ENCODE measurements around the gene SHH.
"Not testable (repeated sequence)": the region's sequence is repeated elsewhere in the genome, so short reads cannot be mapped to it uniquely, and the experiment has no call there.

The SHH gene

GRCh38 chr7:155818820-155819168 is 6.5 kb upstream of the SHH start:
- no peak for DNase-seq

- no peak for DNase-seq
Observed at GRCh38 chr7:155818154-155818819, 6.0 kb upstream of the SHH start.

GRCh38 chr7:155817515-155817914 is 5.3 kb upstream of the SHH start:
- not testable (repeated sequence) for DNase-seq

DNA sequence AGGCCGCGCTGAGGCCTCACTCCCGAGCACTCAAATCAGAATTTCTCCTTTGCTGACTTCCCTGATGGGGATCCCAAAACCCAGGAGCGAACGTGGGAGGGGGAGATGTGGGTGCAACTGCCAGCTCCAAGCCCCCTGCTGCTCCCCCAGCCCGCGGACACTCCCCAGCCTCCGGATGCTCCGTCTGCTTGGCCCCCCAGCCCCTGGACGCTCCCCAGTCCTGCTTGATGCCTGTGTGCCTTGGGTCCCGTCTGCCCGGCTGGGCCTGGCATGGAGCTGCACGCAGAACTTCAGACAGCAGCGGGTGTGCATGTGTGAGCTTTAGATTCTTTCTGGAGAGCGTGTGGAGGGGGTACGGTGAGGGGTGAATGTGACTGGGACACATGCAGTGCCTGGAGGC is 4.7 kb upstream of the SHH start:
- DNase-seq: no peak

DNA sequence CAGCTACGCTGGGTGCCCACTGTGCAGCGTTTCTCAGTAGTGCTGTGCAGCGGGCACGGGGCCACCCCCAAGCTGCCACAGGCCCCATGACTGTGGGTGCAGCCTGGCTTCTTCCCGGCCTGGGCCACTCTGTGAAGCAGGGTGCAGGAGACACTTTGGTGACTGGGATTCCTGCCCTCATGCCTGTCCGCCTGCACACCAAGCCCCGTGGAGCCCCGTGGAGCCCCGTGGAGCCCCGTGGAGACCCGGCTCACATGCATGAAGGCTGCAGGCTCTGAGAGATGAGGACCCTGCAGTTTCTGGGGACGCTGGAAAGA is 3.9 kb upstream of the SHH start:
- no peak for DNase-seq

DNA sequence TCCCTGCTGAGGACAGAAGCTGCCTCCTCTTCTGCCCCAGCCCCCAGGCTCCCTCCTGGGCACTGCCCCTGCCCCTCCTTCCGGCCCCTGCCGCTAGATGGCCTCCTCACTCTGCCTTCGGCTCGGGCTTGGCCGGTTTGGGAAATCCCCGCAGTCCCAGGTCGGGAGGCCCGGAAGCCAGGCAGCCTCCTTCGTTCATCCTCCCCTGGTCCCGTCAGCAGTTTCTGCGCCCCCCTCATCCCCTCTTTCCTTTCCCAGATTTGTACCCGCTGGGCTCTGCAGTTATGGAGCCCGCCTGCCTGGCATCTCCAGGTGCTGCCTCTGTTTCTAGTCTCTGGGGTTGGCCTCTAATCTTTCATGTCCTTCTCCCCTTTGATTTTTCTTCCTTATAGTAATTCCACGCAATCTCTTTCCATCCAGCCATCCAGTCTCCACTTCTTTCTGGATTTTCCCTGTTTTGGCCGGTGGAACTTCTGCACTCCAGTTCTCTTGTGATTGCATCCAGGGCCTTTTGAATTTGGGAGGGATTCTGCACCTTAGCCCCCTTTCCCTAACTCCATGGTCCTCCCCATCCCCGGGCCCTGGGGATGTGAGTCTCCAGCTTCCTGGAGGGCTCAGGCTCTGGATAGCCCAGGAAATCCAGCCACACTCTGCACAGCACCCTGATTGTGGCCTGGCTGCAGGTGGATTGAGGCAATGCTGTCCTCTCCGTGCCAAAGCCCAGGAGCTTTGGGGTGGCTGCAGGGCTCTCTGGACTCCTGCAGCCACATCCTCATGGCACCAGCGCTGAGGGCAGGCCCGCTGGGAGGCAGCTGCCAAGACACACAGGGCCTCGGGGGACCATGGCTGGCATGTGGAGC is 3.3 kb upstream of the SHH start:
- peak; percentile 85 to 86 for DNase-seq

DNA sequence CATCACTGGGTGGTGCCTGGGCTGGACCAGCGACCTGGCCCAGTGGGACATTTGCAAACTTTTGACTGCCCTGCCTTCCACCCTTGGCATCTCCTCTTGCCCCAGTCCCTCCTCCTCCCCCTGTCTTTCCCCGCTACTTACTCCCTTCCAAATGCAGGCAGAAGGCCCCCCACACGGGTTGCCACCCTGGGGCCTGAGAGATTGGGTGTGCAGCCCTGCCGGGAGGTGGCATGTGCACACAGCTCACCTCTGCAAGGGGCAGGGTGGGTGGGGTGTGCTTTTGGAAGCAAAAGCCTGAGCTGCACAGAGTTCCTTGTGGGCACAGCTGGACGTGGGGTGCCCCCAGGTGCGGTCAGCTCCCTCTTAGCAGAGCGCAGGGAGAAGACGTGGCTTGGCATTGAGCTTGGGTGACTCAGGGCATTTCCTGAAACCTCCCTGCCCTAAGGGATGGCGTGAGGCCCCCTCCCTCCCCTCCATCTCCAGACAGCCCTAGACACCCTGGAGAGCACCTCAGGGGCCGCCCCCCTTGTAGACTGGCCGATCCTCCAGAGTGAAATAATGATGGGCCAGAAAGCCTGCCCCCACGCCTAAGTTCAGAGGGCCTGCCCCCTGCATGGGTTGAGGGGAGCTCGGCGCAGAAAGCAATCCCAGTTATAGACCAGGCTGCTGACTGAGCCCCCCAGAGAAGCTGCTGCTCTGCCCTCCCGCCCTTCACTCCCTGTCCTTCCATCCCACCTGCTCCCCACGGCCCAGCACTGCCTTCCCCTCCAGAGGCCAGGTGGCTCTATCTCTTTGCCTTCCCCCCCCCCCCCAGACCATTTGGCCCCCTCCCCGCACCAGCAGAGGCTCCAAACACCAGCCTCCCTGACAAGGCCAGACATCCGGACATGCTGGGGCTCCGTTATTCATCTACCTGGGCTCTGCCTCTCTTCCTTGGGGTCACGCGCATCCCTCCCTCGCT is 2.3 kb upstream of the SHH start:
- no peak for DNase-seq

DNA sequence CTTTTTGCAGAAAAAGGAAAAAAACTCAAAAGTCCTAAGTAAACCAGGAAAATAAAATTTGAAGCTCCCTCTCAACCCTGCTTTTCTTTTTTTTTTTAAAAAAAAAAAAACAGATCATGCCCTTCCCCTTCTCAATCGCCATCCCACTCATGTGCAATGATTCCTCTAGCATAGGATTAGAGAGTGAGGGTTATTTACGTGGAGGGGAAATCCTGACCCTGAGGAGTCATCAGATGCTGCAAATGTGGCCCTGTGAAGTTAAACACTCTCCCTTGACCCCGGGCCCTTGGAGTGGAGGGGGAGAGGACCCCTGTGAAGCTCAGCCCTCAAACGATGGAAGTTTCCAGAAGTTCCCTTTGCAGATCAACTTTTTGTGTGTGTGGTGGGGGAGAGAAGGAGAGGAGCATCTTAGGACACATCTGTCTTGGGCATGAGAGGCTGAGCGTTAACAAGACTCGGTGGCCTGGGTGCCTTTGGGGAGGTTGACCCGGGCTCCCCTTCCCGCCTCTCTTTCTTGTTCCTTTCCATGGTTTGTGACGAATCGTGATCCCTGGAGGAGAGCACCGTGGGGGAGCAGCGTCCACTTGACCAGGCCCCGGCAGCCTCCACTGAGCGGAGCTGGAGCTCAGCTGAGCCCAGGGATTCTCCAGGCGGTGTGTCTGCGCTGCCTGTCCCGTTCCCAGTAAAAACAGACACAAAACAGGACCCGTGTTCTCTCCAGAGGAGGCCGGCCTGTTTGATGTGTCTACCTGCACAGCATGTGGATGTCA is 1.5 kb upstream of the SHH start:
- no peak for DNase-seq

DNA sequence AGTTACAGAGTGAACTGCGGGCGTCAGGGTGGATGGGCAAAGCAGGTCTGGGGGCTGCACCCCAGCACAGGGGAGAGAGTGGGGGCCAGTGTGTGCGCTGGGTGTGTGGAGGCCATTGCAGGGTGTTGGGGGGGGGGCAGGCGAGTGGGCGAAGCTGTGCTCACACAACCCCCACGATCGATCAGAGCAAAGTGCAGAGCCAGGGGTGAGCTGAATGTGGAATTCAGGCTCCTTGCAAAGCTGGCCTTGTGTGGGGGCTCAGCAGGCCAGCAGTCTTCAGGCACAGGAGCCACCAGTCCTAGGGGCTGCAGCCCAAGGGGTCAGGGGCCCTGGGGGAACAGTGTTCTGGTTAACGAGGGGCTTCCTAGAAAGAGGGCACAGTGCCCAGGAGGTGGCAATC is 862 bp upstream of the SHH start:
- no peak for DNase-seq

DNA sequence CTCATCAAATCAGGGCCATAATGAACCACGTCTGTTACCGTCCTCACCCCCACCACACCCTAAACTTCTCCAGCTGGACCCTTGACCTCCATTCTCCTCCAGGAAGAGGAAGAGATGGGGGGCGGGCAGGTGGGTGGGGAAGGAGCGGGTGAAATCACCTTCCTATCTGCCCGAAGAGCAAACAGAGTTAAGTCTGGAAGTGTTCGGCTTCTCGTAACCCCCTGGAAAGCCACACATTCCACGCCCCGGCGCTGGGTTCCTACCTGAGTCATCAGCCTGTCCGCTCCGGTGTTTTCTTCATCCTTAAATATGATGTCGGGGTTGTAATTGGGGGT is 736 bp downstream of the SHH start:
- DNase-seq: no peak

DNA sequence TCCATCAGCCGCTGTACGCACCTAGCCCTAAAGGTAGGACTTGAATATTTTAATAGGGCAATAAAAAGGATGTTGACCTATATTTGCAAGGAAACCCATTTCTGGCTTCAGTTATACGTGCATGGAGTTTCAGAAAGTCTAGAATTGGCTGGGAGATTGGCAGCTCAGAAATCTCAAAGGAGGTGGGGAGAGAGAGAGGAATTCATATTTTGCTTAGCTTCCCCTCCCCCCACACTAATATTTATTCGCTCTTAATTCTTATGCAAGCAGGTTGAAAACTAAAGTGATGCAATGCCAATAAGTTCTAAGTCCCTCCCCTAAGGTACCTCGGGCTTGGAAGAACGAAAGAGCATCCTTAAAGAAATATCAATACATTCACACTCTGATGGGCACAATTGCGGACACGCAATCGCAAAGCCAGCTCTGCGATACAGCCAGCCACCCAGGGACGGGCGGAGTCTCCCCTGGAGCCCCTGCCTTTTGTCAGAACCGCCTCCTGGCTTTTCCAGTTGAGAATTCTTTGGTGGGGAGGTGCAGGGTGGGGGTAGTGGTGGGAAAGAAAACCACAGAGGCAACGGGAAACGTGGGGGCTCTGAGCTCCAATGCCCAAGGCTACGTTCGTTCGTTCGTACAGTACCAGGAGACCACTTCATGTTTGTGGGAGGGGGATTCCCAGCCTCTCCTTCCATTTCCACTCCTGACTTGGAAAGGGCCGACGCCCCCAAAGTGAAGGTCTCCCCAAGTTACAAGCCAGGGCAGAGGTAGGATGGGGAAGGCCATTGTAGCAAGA is 1.3 kb downstream of the SHH start:
- no peak for DNase-seq

DNA sequence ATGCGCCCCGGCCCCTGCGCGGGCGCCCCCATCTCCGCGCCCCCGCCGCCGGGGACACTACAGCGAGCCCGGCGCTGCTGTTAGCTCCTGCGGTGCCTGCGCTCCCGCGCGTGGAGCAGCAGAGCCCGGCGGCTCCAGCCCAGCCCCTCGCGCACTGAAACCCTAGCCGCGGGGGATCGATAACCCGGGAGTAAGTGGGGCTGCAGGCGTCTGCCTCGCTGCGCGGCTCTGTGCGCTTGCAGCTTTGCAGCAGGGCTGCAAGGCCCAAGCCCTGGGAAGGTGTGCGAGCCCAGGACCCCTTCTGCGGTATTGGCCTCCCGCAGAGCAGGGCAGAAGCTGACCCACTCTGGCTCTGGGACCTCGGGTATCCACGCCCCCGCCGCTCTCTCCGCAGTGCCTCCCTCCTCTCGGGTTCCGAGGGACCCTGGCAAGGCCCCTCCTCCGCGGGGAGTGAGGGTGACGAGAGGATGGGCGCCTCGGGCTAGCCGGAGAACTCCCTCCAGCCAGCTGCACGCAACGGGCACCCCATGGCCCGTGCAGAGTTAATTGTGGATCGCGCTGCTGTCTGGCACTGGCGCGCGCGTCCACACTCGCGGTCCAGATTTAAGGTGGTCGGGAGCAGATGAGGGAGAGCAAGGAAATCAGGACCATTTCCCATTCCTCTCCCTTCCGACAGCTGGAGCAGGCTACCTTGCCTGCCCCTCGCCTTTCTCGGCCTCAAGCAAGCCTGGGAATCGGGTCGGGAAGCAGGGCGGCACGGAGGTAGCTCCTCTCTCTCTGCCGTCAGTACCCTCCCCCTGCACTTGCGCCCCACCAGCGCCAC is 2.1 kb downstream of the SHH start:
- DNase-seq: no peak

DNA sequence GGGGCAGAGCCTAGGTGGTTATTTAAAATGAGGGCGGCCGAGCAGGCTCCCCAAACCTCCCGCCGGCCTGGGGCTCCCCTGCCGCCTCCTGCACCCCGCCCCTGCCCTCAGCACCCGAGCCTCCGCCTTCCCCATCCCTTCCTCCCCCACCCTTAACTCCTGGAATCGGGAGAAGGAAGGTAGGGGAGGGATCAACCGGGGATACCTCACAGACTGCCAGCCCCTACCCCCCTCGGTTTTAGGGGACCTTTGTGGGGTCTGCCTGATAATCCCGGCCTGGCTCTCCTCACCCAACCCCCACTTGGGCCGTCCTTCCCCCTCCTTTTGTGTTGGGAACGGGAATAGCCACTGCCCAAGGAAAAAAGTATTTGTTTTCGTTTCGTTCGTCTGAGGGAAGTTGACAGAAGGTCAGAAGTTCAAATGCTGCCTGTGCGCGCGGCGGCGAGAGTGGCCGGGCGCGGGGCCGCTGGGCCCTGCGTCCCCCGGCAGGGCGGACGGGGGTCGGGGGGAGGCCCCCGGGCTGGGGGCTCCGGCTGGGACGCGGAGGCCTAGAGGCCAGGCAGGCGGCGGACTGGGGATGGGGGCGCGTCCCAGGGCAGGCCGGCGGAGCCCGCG is 2.8 kb downstream of the SHH start:
- DNase-seq: no peak

DNA sequence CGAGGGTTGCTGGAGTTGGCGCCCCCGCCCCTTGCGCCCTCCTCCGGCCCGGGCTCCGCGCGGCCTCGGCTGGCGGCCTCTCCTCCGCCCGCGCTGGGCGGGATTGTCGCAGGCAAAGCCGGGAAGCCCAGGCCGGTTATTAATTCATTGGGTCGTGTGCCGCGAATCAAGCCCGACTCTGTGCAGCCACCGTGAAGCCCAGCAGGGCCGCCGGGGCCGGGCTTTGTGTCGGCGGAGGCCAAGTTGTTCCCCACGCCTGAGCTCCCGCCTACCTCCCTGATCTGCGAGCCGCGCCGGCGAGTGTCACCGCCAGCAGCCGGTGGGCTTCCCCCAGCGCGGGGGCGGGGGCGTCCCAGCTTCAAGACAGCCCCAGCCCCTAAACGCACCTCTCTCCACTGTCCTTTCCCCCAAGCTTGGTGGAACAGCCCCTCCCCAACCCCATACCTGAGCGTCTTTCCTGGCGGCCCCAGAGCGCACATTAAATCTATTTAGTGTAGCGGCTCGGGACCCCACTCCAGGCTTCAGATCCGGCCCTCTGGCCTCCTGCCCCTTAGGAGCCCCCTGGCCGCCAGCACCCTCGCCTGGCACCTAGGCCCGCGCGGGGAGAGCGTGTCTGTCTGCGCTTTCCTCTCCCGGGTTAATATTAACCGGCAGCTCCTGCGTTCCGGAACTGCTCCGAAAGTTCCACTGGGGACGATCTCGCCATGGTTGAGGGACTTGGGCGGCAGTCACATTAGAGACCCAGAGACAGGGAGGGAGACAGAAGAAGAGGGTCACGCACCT is 3.5 kb downstream of the SHH start:
- DNase-seq: no peak

GRCh38 chr7:155807789-155808548 is 4.3 kb downstream of the SHH start:
- no peak for DNase-seq

DNA sequence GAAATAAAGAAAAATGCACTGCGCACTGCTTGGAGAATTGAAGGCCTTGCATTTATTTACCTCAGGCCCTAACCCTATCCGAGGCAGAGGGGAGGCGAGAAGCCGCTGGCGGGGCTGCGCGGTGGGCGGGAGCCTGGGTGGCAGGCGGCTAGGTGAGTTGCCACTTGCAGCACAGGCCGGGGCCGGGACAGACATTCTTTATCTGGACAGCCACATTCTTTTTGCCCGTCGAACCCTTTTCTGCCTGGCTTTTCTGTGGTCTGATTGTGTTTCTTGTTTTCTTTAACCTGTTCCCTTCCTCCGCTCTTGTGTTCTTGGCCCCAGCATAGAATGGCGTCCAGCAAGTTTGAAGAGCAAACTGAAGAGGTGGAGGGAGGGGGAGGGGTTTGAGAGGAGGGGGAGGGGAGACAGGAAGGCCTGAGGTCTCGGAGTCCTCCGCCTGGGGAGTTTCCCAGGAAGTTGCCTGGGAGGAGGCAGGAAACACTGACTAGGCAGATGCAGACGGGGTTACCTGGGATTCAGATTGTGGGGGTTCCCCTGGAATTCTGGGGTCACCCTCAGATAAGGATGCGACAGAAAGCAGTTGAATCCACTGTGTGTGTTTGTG is 5.1 kb downstream of the SHH start:
- no peak for DNase-seq

GRCh38 chr7:155806096-155806871 is 6.0 kb downstream of the SHH start:
- no peak for DNase-seq

DNA sequence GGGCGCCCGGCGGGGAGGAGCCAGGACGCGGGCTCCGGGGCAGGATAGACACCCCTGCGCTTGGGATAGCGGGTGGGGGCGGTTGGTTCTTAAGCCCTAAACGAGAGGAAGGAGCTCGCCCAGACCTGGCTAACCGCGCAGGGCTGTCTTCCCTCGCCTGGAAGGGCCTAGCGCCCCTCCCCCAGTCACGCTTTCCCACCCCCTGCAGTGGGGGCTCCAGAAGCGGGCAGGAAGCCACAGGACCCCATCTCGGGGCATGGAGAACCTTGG is 6.5 kb downstream of the SHH start:
- DNase-seq: no peak
